GM06990 (cell line): Measurements from ENCODE around the gene GSTA3.
"Not testable (repeated sequence)": the region's sequence is repeated elsewhere in the genome, so short reads cannot be mapped to it uniquely, and the experiment has no call there.

Experiments used
- DNase-seq: peaks from one replicate; pipeline ENCODE4 v3.0.0-alpha.2; 2011; ENCODE audit not compliant: insufficient read length; ENCODE audit errors: extremely low read depth
- H3K27me3 ChIP-seq: replicated peaks from 2 replicates; pipeline ENCODE4 v1.6.0; 2011; ENCODE audit warnings: low read length; ENCODE audit not compliant: control insufficient read depth, insufficient read depth
- H3K36me3 ChIP-seq: 2 replicates; pipeline ENCODE4 v1.5.1; 2011; ENCODE audit warnings: low read length; ENCODE audit not compliant: control insufficient read depth, insufficient read depth
- H3K4me3 ChIP-seq: replicated peaks from 2 replicates; pipeline ENCODE4 v1.5.1; 2011; ENCODE audit warnings: low read depth, mild to moderate bottlenecking, control low read depth, low read length
- TF ChIP-seq, protein P1 (sequence below): IDR thresholded peaks from 2 replicates; pipeline ENCODE4 v1.5.1; 2011; ENCODE audit warnings: low read length, control low read depth, mild to moderate bottlenecking, inconsistent platforms; ENCODE audit not compliant: insufficient read depth, poor library complexity, severe bottlenecking

The GSTA3 gene

DNA sequence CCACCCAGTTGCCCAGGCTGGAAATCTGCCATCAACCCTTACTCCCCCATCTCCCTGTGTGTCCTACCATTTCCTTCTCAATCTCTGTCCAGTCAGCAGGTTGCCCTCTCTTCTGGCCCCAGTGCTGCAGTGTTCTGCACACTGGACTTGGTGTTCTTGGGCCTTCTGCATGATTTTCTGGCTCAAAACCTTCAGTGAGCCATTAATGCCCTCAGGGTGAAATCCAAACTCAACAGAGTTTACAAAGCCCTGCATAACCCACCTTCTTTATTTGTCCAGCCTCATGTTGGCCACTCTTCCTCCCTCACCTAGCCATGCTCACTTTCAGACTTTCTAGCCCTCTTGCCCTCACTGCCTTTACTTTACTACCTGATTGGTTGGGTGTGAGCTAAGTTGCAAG lies 5.0 kb upstream of the GSTA3 start:
- no peak for DNase-seq
- Histone ChIP-seq H3K36me3 (no peaks in the 10 kb centered on the region), H3K27me3 (no peaks in the 10 kb centered on the region), H3K4me3 (no peak overlapping the region)
- TF ChIP-seq, protein P1, sequence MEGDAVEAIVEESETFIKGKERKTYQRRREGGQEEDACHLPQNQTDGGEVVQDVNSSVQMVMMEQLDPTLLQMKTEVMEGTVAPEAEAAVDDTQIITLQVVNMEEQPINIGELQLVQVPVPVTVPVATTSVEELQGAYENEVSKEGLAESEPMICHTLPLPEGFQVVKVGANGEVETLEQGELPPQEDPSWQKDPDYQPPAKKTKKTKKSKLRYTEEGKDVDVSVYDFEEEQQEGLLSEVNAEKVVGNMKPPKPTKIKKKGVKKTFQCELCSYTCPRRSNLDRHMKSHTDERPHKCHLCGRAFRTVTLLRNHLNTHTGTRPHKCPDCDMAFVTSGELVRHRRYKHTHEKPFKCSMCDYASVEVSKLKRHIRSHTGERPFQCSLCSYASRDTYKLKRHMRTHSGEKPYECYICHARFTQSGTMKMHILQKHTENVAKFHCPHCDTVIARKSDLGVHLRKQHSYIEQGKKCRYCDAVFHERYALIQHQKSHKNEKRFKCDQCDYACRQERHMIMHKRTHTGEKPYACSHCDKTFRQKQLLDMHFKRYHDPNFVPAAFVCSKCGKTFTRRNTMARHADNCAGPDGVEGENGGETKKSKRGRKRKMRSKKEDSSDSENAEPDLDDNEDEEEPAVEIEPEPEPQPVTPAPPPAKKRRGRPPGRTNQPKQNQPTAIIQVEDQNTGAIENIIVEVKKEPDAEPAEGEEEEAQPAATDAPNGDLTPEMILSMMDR, result no peak

DNA sequence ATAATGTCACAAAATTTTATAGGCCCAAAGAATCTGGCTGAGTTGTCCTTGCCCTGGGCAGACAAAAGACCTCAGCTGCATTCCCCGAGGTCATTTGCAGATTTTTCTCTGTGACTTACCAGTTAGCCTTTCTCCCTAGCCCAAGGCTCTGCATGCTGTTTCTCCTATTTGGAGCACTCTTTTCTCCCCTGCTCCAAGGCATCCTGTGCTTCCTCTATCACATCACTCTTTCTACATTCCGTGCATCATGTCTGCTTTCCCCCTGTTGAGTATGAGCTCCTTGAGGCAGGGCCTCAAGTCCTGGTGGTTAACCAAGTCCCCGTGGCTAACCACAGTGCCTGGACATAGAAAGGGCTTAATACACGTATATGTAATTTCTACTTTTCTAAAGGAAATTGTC lies 593 bp upstream of the GSTA3 start:
- TF ChIP-seq, protein P1, result no peak
- DNase-seq, result no peak
- no peaks in the 10 kb centered on the region for H3K27me3 ChIP-seq
- no peaks in the 10 kb centered on the region for H3K36me3 ChIP-seq
- H3K4me3 ChIP-seq, result no peak overlapping the region

DNA sequence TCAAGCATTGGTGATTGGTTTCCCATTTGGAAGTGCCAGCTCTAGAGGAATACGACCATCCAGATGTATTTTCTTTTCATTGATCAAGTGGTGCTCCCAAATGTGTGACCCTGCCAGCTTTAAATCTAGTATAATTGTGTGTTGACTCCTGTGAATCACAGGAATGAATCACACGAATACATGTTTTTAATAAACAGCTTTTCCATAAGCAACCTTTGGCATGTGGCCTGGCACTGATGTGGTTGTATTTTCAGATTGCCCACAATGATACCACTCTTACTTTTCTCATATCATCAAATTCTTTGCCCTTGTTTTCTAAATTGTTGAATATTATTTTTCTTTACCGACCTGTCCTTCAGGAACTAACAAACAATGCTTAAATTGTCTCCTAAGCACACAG lies 367 bp downstream of the GSTA3 start:
- no peak overlapping the region for H3K4me3 ChIP-seq
- no peaks in the 10 kb centered on the region for H3K27me3 ChIP-seq
- TF ChIP-seq, protein P1, result no peak
- no peaks in the 10 kb centered on the region for H3K36me3 ChIP-seq
- DNase-seq, result no peak

DNA sequence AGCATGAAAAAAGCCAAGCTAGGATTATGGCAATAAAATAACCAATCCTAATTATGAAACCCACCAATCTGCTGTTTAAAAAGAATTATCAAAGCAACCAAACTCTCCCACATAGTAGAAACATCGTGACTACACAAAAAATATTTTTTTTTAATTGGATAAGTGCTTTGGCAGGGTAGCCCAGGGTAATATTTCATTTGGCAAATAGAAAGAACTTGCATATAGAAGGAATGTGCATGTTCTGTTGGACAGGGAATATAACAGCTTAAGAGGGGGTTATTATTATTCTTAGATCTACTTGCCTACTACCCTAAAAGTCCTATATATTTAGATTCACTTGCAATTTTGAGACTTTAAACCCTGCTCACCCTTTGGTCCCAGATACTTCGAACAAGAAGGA lies 972 bp downstream of the GSTA3 start:
- no peaks in the 10 kb centered on the region for H3K27me3 ChIP-seq
- no peaks in the 10 kb centered on the region for H3K36me3 ChIP-seq
- TF ChIP-seq, protein P1, result no peak
- no peak overlapping the region for H3K4me3 ChIP-seq
- no peak for DNase-seq

DNA sequence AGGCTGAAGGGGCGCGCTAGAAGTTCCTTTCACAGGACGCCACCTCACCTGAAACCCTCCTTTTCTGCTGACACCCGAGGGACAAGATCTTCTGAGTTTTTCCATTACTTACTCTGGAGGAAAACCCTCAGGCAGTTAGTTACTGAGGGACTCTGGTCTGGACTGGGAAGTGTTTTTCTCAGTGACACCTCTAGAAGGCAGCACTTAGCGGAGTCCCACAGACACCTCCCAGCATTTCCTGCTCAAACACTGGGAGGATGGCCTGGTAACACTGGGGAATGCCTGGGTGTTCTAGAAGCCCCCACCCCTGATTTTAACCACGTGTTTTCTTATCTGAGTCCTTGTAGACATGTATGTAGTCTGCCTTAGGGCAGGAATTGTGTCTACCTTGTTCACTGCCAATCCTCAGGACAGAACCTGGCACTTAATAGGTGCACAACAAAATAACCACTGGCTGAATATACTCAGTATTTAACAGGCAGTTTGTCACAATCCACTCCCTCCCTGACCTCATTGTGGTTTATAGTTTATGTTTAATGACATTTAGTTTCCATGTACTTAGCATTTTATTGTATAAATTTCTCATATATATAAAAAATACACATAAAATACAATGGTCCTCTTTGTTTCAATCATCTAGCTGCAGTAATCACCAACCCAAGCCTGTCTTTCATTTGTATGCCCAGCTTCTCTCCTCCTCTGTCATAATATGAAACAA lies 4.8 kb downstream of the GSTA3 start:
- peak; percentile 3 for DNase-seq
- Histone ChIP-seq H3K36me3 (no peaks in the 10 kb centered on the region), H3K4me3 (no peak overlapping the region), H3K27me3 (no peaks in the 10 kb centered on the region)
- TF ChIP-seq, protein P1, result peak; percentile 49

DNA sequence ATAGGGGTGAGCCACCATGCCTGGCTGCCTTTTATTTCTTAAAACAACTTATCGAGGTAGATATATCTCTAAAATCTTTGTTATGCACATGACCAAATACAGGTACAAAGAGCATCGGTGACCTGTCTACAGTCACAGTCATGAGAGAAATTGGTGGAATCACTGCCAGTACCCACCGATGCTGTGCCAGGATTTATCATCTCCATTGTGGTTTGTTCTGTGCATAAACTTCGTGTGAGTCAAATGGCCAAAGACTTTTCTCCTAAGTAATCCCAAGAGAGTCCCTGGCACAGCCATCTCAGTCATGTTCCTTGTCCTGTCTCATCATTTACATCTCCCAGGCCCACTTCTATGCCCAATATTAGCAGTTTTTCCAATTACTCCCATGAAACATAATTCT lies 9.0 kb downstream of the GSTA3 start:
- TF ChIP-seq, protein P1, result no peak
- Histone ChIP-seq H3K4me3 (no peak overlapping the region), H3K27me3 (no peaks in the 10 kb centered on the region), H3K36me3 (no peaks in the 10 kb centered on the region)
- DNase-seq, result no peak

DNA sequence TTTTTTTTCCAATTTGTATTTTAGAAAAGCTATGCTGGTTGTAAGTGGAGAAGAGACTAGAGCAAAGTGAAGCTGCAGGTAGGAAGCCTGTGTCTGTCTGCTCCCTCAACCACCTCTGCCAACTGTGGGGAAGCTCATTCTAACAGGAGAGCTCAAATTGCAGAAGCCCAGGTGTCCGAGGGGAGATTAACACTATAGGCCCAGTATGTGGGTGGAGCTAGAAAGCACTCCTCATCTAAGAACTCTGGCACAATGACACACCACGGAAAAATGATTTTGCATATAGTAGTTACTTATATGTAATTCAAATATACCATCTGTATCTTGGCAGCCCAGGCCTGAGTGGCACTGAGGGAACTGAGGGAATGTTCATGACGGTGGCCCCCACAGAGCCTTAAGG lies 13.7 kb downstream of the GSTA3 start:
- H3K4me3 ChIP-seq, DNase-seq, H3K27me3 ChIP-seq, H3K36me3 ChIP-seq: not testable (repeated sequence)
